Uterus (tissue), 2 donors: ENCODE measurements around the gene NKX2-2.

Experiments used
- POLR2A ChIP-seq, 2 donors: fragments of 450-650 bp; IDR thresholded peaks; one replicate each; pipeline ENCODE4 v1.6.1; 2016; ENCODE audit warnings: antibody characterized with exemption in 2 of 2, mild to moderate bottlenecking in 1 of 2, moderate library complexity in 1 of 2
- TF ChIP-seq, protein P1 (sequence below), 4 experiments: fragments of 200-600 bp in 2 of 4; fragments of 450-650 bp in 2 of 4; sonication (generic) in 2 of 4; IDR thresholded peaks; one replicate each; pipeline ENCODE4 v1.5.1; 2016 to 2019; ENCODE audit warnings: antibody characterized with exemption in 4 of 4, mild to moderate bottlenecking in 2 of 4, moderate library complexity in 1 of 4

DNA sequence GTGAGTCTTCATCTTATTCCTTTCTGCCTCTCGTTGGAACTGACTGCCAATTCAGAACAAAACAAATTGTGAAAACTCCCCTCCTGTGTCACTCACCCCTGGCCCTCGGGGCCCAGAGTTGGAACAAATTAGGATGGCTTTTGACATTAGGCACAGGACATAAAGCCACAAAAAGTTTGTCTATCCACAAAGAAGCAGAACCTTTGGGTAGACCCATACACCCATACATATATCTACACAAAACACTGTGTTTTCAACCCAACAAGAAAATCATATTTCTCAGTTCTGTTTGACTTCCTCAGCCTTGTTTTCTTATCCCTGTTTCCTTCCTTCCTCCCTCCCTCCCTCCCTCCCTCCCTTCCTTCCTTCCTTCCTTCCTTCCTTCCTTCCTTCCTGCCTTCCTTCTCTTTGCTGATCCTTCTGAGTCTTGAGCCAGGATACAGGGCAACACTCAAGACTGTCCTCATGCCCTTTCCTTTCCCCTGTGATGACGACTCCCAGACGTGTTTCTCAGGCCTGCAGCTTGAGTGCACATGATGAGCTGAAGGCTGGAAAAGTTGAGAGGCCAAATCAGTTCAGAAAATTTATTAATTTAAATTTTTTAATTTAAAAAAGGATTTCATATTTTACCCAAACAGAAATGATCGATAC, 41.7 kb upstream of the NKX2-2 start:
- TF ChIP-seq, protein P1, sequence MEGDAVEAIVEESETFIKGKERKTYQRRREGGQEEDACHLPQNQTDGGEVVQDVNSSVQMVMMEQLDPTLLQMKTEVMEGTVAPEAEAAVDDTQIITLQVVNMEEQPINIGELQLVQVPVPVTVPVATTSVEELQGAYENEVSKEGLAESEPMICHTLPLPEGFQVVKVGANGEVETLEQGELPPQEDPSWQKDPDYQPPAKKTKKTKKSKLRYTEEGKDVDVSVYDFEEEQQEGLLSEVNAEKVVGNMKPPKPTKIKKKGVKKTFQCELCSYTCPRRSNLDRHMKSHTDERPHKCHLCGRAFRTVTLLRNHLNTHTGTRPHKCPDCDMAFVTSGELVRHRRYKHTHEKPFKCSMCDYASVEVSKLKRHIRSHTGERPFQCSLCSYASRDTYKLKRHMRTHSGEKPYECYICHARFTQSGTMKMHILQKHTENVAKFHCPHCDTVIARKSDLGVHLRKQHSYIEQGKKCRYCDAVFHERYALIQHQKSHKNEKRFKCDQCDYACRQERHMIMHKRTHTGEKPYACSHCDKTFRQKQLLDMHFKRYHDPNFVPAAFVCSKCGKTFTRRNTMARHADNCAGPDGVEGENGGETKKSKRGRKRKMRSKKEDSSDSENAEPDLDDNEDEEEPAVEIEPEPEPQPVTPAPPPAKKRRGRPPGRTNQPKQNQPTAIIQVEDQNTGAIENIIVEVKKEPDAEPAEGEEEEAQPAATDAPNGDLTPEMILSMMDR (IDR thresholded peaks at IDR 0.05) = no peak
- TF ChIP-seq POLR2A (IDR thresholded peaks at IDR 0.05) = no peak
